GM13977 (cell line): Measurements from ENCODE around the gene MED13L.

Experiments
- DNase-seq: peaks from one replicate; pipeline ENCODE4 v3.0.0; 2012; ENCODE audit warnings: low spot score
- in situ Hi-C: fragments of 300-500 bp; cut with MboI; formaldehyde crosslinking; loops from one replicate; pipeline ENCODE4 v1.12.0; 2022; ENCODE audit warnings: low sequenced_read_pairs, low pct_unique_long_range_greater_than_20kb, mixed read lengths, inconsistent platforms; ENCODE audit not compliant: unreplicated experiment
- TF ChIP-seq, protein P1 (sequence below): IDR thresholded peaks from 2 replicates; pipeline ENCODE4 v1.5.1; 2012; ENCODE audit warnings: mild to moderate bottlenecking, control low read depth; ENCODE audit not compliant: insufficient read depth; ENCODE audit errors: extremely low read depth, missing control alignments

The MED13L gene

GRCh38 chr12:116280595-116281290 lies 3.2 kb upstream of the MED13L start:
- in situ Hi-C loops, result loop anchor here (25.0 kb wide), 1 partner anchor 282 kb away; the partner anchor contains the start of gene MAP1LC3B2
- DNase-seq, result no peak
- TF ChIP-seq, protein P1, sequence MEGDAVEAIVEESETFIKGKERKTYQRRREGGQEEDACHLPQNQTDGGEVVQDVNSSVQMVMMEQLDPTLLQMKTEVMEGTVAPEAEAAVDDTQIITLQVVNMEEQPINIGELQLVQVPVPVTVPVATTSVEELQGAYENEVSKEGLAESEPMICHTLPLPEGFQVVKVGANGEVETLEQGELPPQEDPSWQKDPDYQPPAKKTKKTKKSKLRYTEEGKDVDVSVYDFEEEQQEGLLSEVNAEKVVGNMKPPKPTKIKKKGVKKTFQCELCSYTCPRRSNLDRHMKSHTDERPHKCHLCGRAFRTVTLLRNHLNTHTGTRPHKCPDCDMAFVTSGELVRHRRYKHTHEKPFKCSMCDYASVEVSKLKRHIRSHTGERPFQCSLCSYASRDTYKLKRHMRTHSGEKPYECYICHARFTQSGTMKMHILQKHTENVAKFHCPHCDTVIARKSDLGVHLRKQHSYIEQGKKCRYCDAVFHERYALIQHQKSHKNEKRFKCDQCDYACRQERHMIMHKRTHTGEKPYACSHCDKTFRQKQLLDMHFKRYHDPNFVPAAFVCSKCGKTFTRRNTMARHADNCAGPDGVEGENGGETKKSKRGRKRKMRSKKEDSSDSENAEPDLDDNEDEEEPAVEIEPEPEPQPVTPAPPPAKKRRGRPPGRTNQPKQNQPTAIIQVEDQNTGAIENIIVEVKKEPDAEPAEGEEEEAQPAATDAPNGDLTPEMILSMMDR, result no peak

DNA sequence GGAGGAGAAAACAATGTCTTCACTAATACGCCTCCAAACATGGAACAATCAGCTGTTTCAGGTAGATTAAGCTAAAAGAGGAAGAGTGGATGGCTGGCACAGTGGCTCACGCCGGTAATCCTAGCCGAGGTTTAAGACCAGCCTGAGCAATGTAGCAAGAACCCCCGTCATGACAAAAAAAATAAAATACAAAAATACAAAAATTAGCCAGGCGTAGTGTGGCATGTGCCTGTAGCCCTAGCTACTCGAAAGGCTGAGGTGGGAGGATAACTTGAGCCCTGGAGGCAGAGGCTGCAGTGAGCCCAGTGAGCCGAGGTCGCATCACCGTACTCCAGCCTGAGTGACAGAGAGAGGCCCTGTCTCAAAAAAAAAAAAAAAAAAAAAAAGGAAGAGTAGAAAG lies 1.2 kb upstream of the MED13L start:
- in situ Hi-C loops, result loop anchor here (25.0 kb wide), 1 partner anchor 284 kb away; the partner anchor contains the start of gene MAP1LC3B2
- DNase-seq, result no peak
- TF ChIP-seq, protein P1, result no peak

DNA sequence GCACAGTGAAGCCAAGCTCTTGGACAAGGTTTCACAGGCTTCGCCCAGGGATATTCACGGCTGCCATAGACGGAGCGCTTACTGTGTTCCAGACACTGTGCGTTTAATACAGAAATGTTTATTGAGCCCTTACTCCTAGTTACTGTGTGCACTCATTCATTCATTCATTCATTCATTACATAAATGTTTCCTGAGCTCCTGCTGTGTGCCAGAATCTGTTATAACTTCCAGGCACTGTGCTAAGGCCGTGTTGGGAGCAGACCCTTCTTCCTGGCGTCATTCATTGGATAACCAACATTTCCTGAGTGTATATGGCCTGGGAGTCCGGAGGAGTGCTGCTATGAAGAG lies 760 bp upstream of the MED13L start:
- DNase-seq, result no peak
- TF ChIP-seq, protein P1, result no peak
- in situ Hi-C loops, result loop anchor here (25.0 kb wide), 1 partner anchor 284 kb away; the partner anchor contains the start of gene MAP1LC3B2

- TF ChIP-seq, protein P1, result no peak
- peak; percentile 63 for DNase-seq
- in situ Hi-C loops, result loop anchor here (25.0 kb wide), 1 partner anchor 285 kb away; the partner anchor contains the start of gene MAP1LC3B2
Measured at GRCh38 chr12:116276652-116277466, 634 bp downstream of the MED13L start.

DNA sequence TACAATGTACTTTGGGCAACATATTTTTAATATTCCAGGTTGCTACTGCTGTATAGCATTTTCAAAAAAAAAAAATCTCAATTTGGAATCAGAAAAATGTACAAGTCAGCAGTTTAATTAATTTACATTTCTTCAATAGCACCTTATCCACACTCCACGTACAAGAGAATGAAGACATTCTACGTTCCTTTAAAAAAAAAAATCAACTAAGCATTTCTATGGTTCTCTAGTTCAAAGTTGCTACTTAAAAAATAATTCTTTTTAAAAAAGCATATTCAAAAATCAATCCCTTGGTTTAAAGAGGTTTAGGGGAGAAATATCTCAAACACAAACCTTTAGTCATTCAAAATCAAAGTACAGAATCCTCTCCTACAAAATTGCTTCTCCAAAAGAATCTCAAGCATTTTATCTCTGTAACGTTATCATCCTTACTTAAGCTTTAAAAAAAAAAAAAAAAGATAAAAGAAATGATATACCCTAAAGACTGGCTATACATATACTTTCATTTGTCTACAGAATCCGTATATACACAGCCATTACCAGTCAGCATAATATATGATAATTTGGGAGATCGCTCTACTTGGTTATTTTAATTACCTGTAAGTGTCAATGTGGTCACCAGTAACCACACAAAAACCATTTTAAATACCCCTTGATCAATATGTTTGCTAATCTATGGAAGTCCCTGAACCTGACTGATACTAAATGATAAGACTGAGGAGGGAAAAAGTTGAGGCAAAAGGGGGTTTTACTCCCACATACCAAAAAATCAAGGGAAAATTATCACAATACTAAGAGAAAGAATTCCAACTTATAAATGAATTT lies 2.7 kb downstream of the MED13L start:
- no peak for DNase-seq

More for the DNA sequence above, 2.7 kb downstream of the MED13L start:
- TF ChIP-seq, protein P1, result no peak
- in situ Hi-C loops, result loop anchor here (25.0 kb wide), 2 partner anchors 288 to 838 kb away; partner anchors contain the start of gene MAP1LC3B2
